ENCODE results near the gene SLC4A2. TPM values are rescaled to one million over a fixed set of nuclear protein-coding genes. Genes with fewer than 3 reads are reported as not detected.
"Not testable (repeated sequence)": the region's sequence is repeated elsewhere in the genome, so short reads cannot be mapped to it uniquely, and the experiment has no call there.

SLC4A2 gene
- polyA plus RNA-seq, 2 donors: 35.7 to 45.5 TPM

GRCh38 chr7:151043449-151043848 is 15.9 kb upstream of the SLC4A2 start:
- WGBS, 2 donors: 86 to 95% methylated on average over 8 to 10 of the region's 10 CpGs
- H3K36me3 ChIP-seq (ENCODE audit: control insufficient read depth in 2 of 2, insufficient read depth in 2 of 2, low read length in 1 of 2): peaks cover 5 to 19% of the 10 kb centered on the region in 2 donors

GRCh38 chr7:151043959-151044358 is 15.4 kb upstream of the SLC4A2 start:
- WGBS, 2 donors: 92 to 93% methylated on average over 19 to 20 of the region's 20 CpGs
- H3K4me1 ChIP-seq (ENCODE audit: control insufficient read depth in 2 of 2, insufficient read depth in 2 of 2, low read length in 1 of 2): peaks cover 3 to 5% of the 10 kb centered on the region in 2 donors
- peaks cover 5 to 19% of the 10 kb centered on the region in 2 donors for H3K36me3 ChIP-seq (ENCODE audit: control insufficient read depth in 2 of 2, insufficient read depth in 2 of 2, low read length in 1 of 2)

More at GRCh38 chr7:151043449-151043848, 15.9 kb upstream of the SLC4A2 start:
- not testable (repeated sequence) for H3K9me3 ChIP-seq (ENCODE audit: control insufficient read depth in 2 of 2, insufficient read depth in 1 of 2, low read depth in 1 of 2, low read length in 1 of 2); H3K27ac ChIP-seq (ENCODE audit: low read depth in 2 of 2, low read length in 1 of 2); H3K4me1 ChIP-seq (ENCODE audit: control insufficient read depth in 2 of 2, insufficient read depth in 2 of 2, low read length in 1 of 2); H3K4me3 ChIP-seq (ENCODE audit: low read depth in 1 of 2, low read length in 2 of 2); H3K27me3 ChIP-seq (ENCODE audit: control insufficient read depth in 1 of 2, insufficient read depth in 2 of 2, low read length in 2 of 2)

GRCh38 chr7:151045262-151045661 is 14.1 kb upstream of the SLC4A2 start:
- no peak overlapping the region for H3K4me3 ChIP-seq (ENCODE audit: low read depth in 1 of 2, low read length in 2 of 2)
- H3K9me3 ChIP-seq (ENCODE audit: control insufficient read depth in 2 of 2, insufficient read depth in 1 of 2, low read depth in 1 of 2, low read length in 1 of 2): no peaks in the 10 kb centered on the region
- H3K4me1 ChIP-seq (ENCODE audit: control insufficient read depth in 2 of 2, insufficient read depth in 2 of 2, low read length in 1 of 2): peaks cover 0 to 5% of the 10 kb centered on the region in 2 donors
- no peaks in the 10 kb centered on the region for H3K27me3 ChIP-seq (ENCODE audit: control insufficient read depth in 1 of 2, insufficient read depth in 2 of 2, low read length in 2 of 2)
- 85 to 88% methylated on average over 11 of the region's 11 CpGs for WGBS, 2 donors
- peaks cover 5 to 19% of the 10 kb centered on the region in 2 donors for H3K36me3 ChIP-seq (ENCODE audit: control insufficient read depth in 2 of 2, insufficient read depth in 2 of 2, low read length in 1 of 2)
- H3K27ac ChIP-seq (ENCODE audit: low read depth in 2 of 2, low read length in 1 of 2): no peak overlapping the region

More at GRCh38 chr7:151043959-151044358, 15.4 kb upstream of the SLC4A2 start:
- H3K27ac ChIP-seq (ENCODE audit: low read depth in 2 of 2, low read length in 1 of 2): no peak overlapping the region
- no peak overlapping the region for H3K4me3 ChIP-seq (ENCODE audit: low read depth in 1 of 2, low read length in 2 of 2)
- no peaks in the 10 kb centered on the region for H3K27me3 ChIP-seq (ENCODE audit: control insufficient read depth in 1 of 2, insufficient read depth in 2 of 2, low read length in 2 of 2)
- H3K9me3 ChIP-seq (ENCODE audit: control insufficient read depth in 2 of 2, insufficient read depth in 1 of 2, low read depth in 1 of 2, low read length in 1 of 2): no peaks in the 10 kb centered on the region

- H3K36me3 ChIP-seq (ENCODE audit: control insufficient read depth in 2 of 2, insufficient read depth in 2 of 2, low read length in 1 of 2): peaks cover 5 to 19% of the 10 kb centered on the region in 2 donors
- H3K4me1 ChIP-seq (ENCODE audit: control insufficient read depth in 2 of 2, insufficient read depth in 2 of 2, low read length in 1 of 2): peaks cover 2 to 7% of the 10 kb centered on the region in 2 donors
- no peaks in the 10 kb centered on the region for H3K27me3 ChIP-seq (ENCODE audit: control insufficient read depth in 1 of 2, insufficient read depth in 2 of 2, low read length in 2 of 2)
- no peak overlapping the region for H3K4me3 ChIP-seq (ENCODE audit: low read depth in 1 of 2, low read length in 2 of 2)
- 75 to 82% methylated on average over 9 of the region's 9 CpGs for WGBS, 2 donors
- no peak overlapping the region for H3K27ac ChIP-seq (ENCODE audit: low read depth in 2 of 2, low read length in 1 of 2)
- no peaks in the 10 kb centered on the region for H3K9me3 ChIP-seq (ENCODE audit: control insufficient read depth in 2 of 2, insufficient read depth in 1 of 2, low read depth in 1 of 2, low read length in 1 of 2)
Measured at GRCh38 chr7:151045967-151046366, 13.4 kb upstream of the SLC4A2 start.

GRCh38 chr7:151046603-151047573 is 12.5 kb upstream of the SLC4A2 start:
- no peaks in the 10 kb centered on the region for H3K9me3 ChIP-seq (ENCODE audit: control insufficient read depth in 2 of 2, insufficient read depth in 1 of 2, low read depth in 1 of 2, low read length in 1 of 2)
- no peak overlapping the region for H3K4me3 ChIP-seq (ENCODE audit: low read depth in 1 of 2, low read length in 2 of 2)
- H3K27me3 ChIP-seq (ENCODE audit: control insufficient read depth in 1 of 2, insufficient read depth in 2 of 2, low read length in 2 of 2): no peaks in the 10 kb centered on the region
- H3K4me1 ChIP-seq (ENCODE audit: control insufficient read depth in 2 of 2, insufficient read depth in 2 of 2, low read length in 1 of 2): peaks cover 4 to 7% of the 10 kb centered on the region in 2 donors
- 28 to 39% methylated on average over 14 of the region's 14 CpGs for WGBS, 2 donors
- peaks cover 5 to 19% of the 10 kb centered on the region in 2 donors for H3K36me3 ChIP-seq (ENCODE audit: control insufficient read depth in 2 of 2, insufficient read depth in 2 of 2, low read length in 1 of 2)
- no peak overlapping the region for H3K27ac ChIP-seq (ENCODE audit: low read depth in 2 of 2, low read length in 1 of 2)

GRCh38 chr7:151047976-151048815 is 11.2 kb upstream of the SLC4A2 start, which contains the start of gene ASIC3:
ASIC3 (plus strand) TSS chr7:151048531; CDS start chr7:151048886, 355 bp downstream.
- no peak within 1 kb of the TSS for H3K4me3 ChIP-seq (ENCODE audit: low read depth in 1 of 2, low read length in 2 of 2)
- H3K36me3 ChIP-seq (ENCODE audit: control insufficient read depth in 2 of 2, insufficient read depth in 2 of 2, low read length in 1 of 2): peaks cover 2 to 16% of the 10 kb centered on the region in 2 donors
- peaks cover 4 to 7% of the 10 kb centered on the region in 2 donors for H3K4me1 ChIP-seq (ENCODE audit: control insufficient read depth in 2 of 2, insufficient read depth in 2 of 2, low read length in 1 of 2)
- no peaks in the 10 kb centered on the region for H3K27me3 ChIP-seq (ENCODE audit: control insufficient read depth in 1 of 2, insufficient read depth in 2 of 2, low read length in 2 of 2)
- no peaks in the 10 kb centered on the region for H3K9me3 ChIP-seq (ENCODE audit: control insufficient read depth in 2 of 2, insufficient read depth in 1 of 2, low read depth in 1 of 2, low read length in 1 of 2)
- H3K27ac ChIP-seq (ENCODE audit: low read depth in 2 of 2, low read length in 1 of 2): no peak within 1 kb of the TSS
- WGBS, 2 donors: 79 to 80% methylated on average over 22 of the region's 22 CpGs

- no peaks in the 10 kb centered on the region for H3K27me3 ChIP-seq (ENCODE audit: control insufficient read depth in 1 of 2, insufficient read depth in 2 of 2, low read length in 2 of 2)
- no peak overlapping the region for H3K4me3 ChIP-seq (ENCODE audit: low read depth in 1 of 2, low read length in 2 of 2)
- H3K4me1 ChIP-seq (ENCODE audit: control insufficient read depth in 2 of 2, insufficient read depth in 2 of 2, low read length in 1 of 2): peaks cover 4 to 7% of the 10 kb centered on the region in 2 donors
- H3K9me3 ChIP-seq (ENCODE audit: control insufficient read depth in 2 of 2, insufficient read depth in 1 of 2, low read depth in 1 of 2, low read length in 1 of 2): no peaks in the 10 kb centered on the region
- no peak overlapping the region for H3K27ac ChIP-seq (ENCODE audit: low read depth in 2 of 2, low read length in 1 of 2)
- 89 to 94% methylated on average over 37 to 38 of the region's 38 CpGs for WGBS, 2 donors
- H3K36me3 ChIP-seq (ENCODE audit: control insufficient read depth in 2 of 2, insufficient read depth in 2 of 2, low read length in 1 of 2): peaks cover 2 to 17% of the 10 kb centered on the region in 2 donors
Measured at GRCh38 chr7:151048911-151049463, 10.4 kb upstream of the SLC4A2 start.

GRCh38 chr7:151051108-151051507 is 8.3 kb upstream of the SLC4A2 start:
- Histone ChIP-seq H3K4me3 (ENCODE audit: low read depth in 1 of 2, low read length in 2 of 2) (peak overlapping the region in 1 of 2 donors; percentile 9), H3K27ac (ENCODE audit: low read depth in 2 of 2, low read length in 1 of 2) (no peak overlapping the region), H3K36me3 (ENCODE audit: control insufficient read depth in 2 of 2, insufficient read depth in 2 of 2, low read length in 1 of 2) (peaks cover 0 to 10% of the 10 kb centered on the region in 2 donors), H3K4me1 (ENCODE audit: control insufficient read depth in 2 of 2, insufficient read depth in 2 of 2, low read length in 1 of 2) (peaks cover 4 to 7% of the 10 kb centered on the region in 2 donors), H3K9me3 (ENCODE audit: control insufficient read depth in 2 of 2, insufficient read depth in 1 of 2, low read depth in 1 of 2, low read length in 1 of 2) (no peaks in the 10 kb centered on the region), H3K27me3 (ENCODE audit: control insufficient read depth in 1 of 2, insufficient read depth in 2 of 2, low read length in 2 of 2) (no peaks in the 10 kb centered on the region)
- WGBS, 2 donors: 1 to 5% methylated on average over 33 to 50 of the region's 50 CpGs

- H3K9me3 ChIP-seq (ENCODE audit: control insufficient read depth in 2 of 2, insufficient read depth in 1 of 2, low read depth in 1 of 2, low read length in 1 of 2): no peaks in the 10 kb centered on the region
- peaks cover 0 to 9% of the 10 kb centered on the region in 2 donors for H3K36me3 ChIP-seq (ENCODE audit: control insufficient read depth in 2 of 2, insufficient read depth in 2 of 2, low read length in 1 of 2)
- no peak overlapping the region for H3K27ac ChIP-seq (ENCODE audit: low read depth in 2 of 2, low read length in 1 of 2)
- no peak overlapping the region for H3K4me3 ChIP-seq (ENCODE audit: low read depth in 1 of 2, low read length in 2 of 2)
- peaks cover 7% of the 10 kb centered on the region in 2 donors for H3K4me1 ChIP-seq (ENCODE audit: control insufficient read depth in 2 of 2, insufficient read depth in 2 of 2, low read length in 1 of 2)
- H3K27me3 ChIP-seq (ENCODE audit: control insufficient read depth in 1 of 2, insufficient read depth in 2 of 2, low read length in 2 of 2): no peaks in the 10 kb centered on the region
- 68 to 69% methylated on average over 4 of the region's 4 CpGs for WGBS, 2 donors
Measured at GRCh38 chr7:151053096-151053495, 6.3 kb upstream of the SLC4A2 start.
